CD4-positive, alpha-beta T cell treated with Interferon gamma for 1 hour (primary cell): ENCODE data around the gene CCL17.
"Not testable (repeated sequence)": the region's sequence is repeated elsewhere in the genome, so short reads cannot be mapped to it uniquely, and the experiment has no call there.

Experiments used
- DNase-seq: peaks from one replicate; pipeline ENCODE4 v3.0.0-alpha.2; 2020

The CCL17 gene

GRCh38 chr16:57403965-57404817, at the start of gene CCL17:
Gene CCL17, plus strand, starts transcription at chr16:57404767. Its CDS starts 9,166 bp downstream, at chr16:57413933.
- DNase-seq, result no peak

- DNase-seq, result no peak
These were observed 48.6 kb upstream of the CCL17 start for GRCh38 chr16:57355898-57356414.

GRCh38 chr16:57356547-57356946, 48.0 kb upstream of the CCL17 start:
- no peak for DNase-seq

- peak; percentile 23 for DNase-seq
These were observed 47.1 kb upstream of the CCL17 start for GRCh38 chr16:57357330-57358085.

- DNase-seq, result no peak
These were observed 46.5 kb upstream of the CCL17 start for GRCh38 chr16:57358086-57358420.

- no peak for DNase-seq
These were observed 46.0 kb upstream of the CCL17 start, which contains the start of gene CCL22 for GRCh38 chr16:57358527-57359095. Gene CCL22, plus strand, starts transcription at chr16:57358783. Its CDS starts 34 bp downstream, at chr16:57358817.

- no peak for DNase-seq
These were observed 44.1 kb upstream of the CCL17 start for GRCh38 chr16:57360321-57360935.

- no peak for DNase-seq
These were observed 43.2 kb upstream of the CCL17 start for GRCh38 chr16:57361404-57361803.

- DNase-seq, result no peak
These were observed 40.4 kb upstream of the CCL17 start for GRCh38 chr16:57364143-57364542.

GRCh38 chr16:57366544-57367040, 38.0 kb upstream of the CCL17 start:
- no peak for DNase-seq

- no peak for DNase-seq
These were observed 37.3 kb upstream of the CCL17 start for GRCh38 chr16:57367116-57367752.

GRCh38 chr16:57371494-57372371, 32.8 kb upstream of the CCL17 start:
- no peak for DNase-seq

- DNase-seq, result no peak
These were observed 32.0 kb upstream of the CCL17 start, which contains the start of gene CX3CL1 for GRCh38 chr16:57372372-57373116. Gene CX3CL1, plus strand, starts transcription at chr16:57372490. Its CDS starts 79 bp downstream, at chr16:57372569.

- no peak for DNase-seq
These were observed 31.2 kb upstream of the CCL17 start for GRCh38 chr16:57373117-57373947.

GRCh38 chr16:57374067-57374534, 30.5 kb upstream of the CCL17 start:
- no peak for DNase-seq

- not testable (repeated sequence) for DNase-seq
These were observed 29.6 kb upstream of the CCL17 start for GRCh38 chr16:57374925-57375465.

GRCh38 chr16:57376313-57376818, 28.2 kb upstream of the CCL17 start:
- no peak for DNase-seq

- DNase-seq, result no peak
These were observed 27.3 kb upstream of the CCL17 start for GRCh38 chr16:57377080-57377841.
